H1 (cell line): ENCODE measurements around the gene SMU1. TPM values are rescaled to one million over a fixed set of nuclear protein-coding genes. Genes with fewer than 3 reads are reported as not detected.

Experiments used
- CTCF ChIA-PET: fragments of 300-600 bp; sonication (Branson Sonifier 250); formaldehyde crosslinking; loops from one replicate; lab custom pipeline; 2021; ENCODE audit not compliant: partially characterized antibody; lab: Charles Lee
- POLR2A ChIA-PET: fragments of 300-600 bp; sonication (Branson Sonifier 250); formaldehyde crosslinking; loops from one replicate; lab custom pipeline; 2021; ENCODE audit warnings: inconsistent platforms; ENCODE audit not compliant: partially characterized antibody; lab: Charles Lee
- DNase-seq, 2 experiments: peaks; one replicate each; pipeline versions ENCODE4 v3.0.0 to v3.0.0-alpha.2; 2010 to 2022; ENCODE audit warnings: low spot score in 2 of 2, low read depth in 1 of 2, mixed read lengths in 1 of 2
- FAIRE-seq: peaks from 2 replicates; lab custom pipeline; 2011; peaks lifted over from hg19 to GRCh38; lab: Jason Lieb, UNC
- H2AFZ ChIP-seq: 2 replicates; pipeline ENCODE4 v1.8.1; 2012; ENCODE audit warnings: low read length, inconsistent platforms
- H2AK5ac ChIP-seq: 2 replicates; pipeline ENCODE4 v1.6.1; 2013; ENCODE audit warnings: low read depth, low read length
- H2BK120ac ChIP-seq: replicated peaks from 2 replicates; pipeline ENCODE3; 2013; ENCODE audit warnings: low read depth, low read length, inconsistent platforms
- H2BK12ac ChIP-seq: 2 replicates; pipeline ENCODE4 v1.6.1; 2013; ENCODE audit warnings: low read depth, low read length
- H2BK15ac ChIP-seq: 2 replicates; pipeline ENCODE4 v1.6.1; 2013; ENCODE audit warnings: low read length
- H2BK20ac ChIP-seq: 2 replicates; pipeline ENCODE4 v1.6.1; 2013; ENCODE audit warnings: low read length
- H2BK5ac ChIP-seq: 2 replicates; pipeline ENCODE4 v1.6.1; 2013; ENCODE audit warnings: low read depth, low read length
- H3K14ac ChIP-seq: 2 replicates; pipeline ENCODE4 v1.6.1; 2013; ENCODE audit warnings: inconsistent platforms; ENCODE audit not compliant: insufficient read length
- H3K18ac ChIP-seq: 2 replicates; pipeline ENCODE4 v1.6.1; 2013; ENCODE audit warnings: low read length; ENCODE audit errors: extremely low read depth
- H3K23ac ChIP-seq: 2 replicates; pipeline ENCODE4 v1.6.1; 2013; ENCODE audit warnings: inconsistent platforms; ENCODE audit not compliant: insufficient read length
- H3K23me2 ChIP-seq: 2 replicates; pipeline ENCODE4 v1.6.1; 2013; ENCODE audit warnings: low read depth, low read length
- H3K27ac ChIP-seq: 2 replicates; pipeline ENCODE4 v1.6.1; 2011; ENCODE audit warnings: low read depth, low read length, inconsistent platforms
- H3K27me3 ChIP-seq, 4 experiments: replicated peaks in 1 of 4; 1 replicate in 1 of 4; 2 replicates in 3 of 4; pipeline versions ENCODE4 v1.6.1 to v1.8.1; 2011 to 2013; ENCODE audit warnings: low read length in 3 of 4, mild to moderate bottlenecking in 3 of 4, inconsistent platforms in 2 of 4, mixed read lengths in 2 of 4, moderate library complexity in 1 of 4; ENCODE audit not compliant: control insufficient read depth in 3 of 4, insufficient read depth in 3 of 4; ENCODE audit errors: extremely low read depth in 1 of 4
- H3K36me3 ChIP-seq, 4 experiments: 2 replicates each; pipeline versions ENCODE4 v1.6.1 to v1.8.1; 2011 to 2013; ENCODE audit warnings: mild to moderate bottlenecking in 4 of 4, low read length in 3 of 4, moderate library complexity in 2 of 4, control low read depth in 1 of 4, inconsistent platforms in 1 of 4; ENCODE audit not compliant: insufficient read depth in 4 of 4, control insufficient read depth in 2 of 4
- H3K4ac ChIP-seq: replicated peaks from 2 replicates; pipeline ENCODE3; 2013; ENCODE audit warnings: low read length, low read depth, mixed read lengths, inconsistent platforms; ENCODE audit not compliant: insufficient read length
- H3K4me1 ChIP-seq, 4 experiments: replicated peaks in 1 of 4; 1 replicate in 1 of 4; 2 replicates in 3 of 4; pipeline versions ENCODE4 v1.6.1 to v1.8.1; 2011 to 2013; ENCODE audit warnings: low read length in 3 of 4, inconsistent platforms in 2 of 4, mixed read lengths in 1 of 4; ENCODE audit not compliant: insufficient read depth in 4 of 4, control insufficient read depth in 3 of 4
- H3K4me2 ChIP-seq, 2 experiments: 2 replicates each; pipeline versions ENCODE4 v1.6.1 to v1.8.1; 2011 to 2013; ENCODE audit warnings: low read depth in 2 of 2, low read length in 2 of 2, control low read depth in 1 of 2, inconsistent platforms in 1 of 2, mild to moderate bottlenecking in 1 of 2; ENCODE audit not compliant: insufficient read depth in 1 of 2
- H3K4me3 ChIP-seq, 4 experiments: fragments of 200-600, 300-600 bp in 1 of 4; sonication (generic), shearing (Covaris generic), sonication (Bioruptor Twin) in 1 of 4; 2 replicates each; pipeline versions ENCODE4 v1.5.1 to v1.8.1; 2011 to 2016; ENCODE audit warnings: low read length in 4 of 4, low read depth in 3 of 4, control low read depth in 2 of 4, inconsistent platforms in 2 of 4, mild to moderate bottlenecking in 2 of 4, mixed read lengths in 1 of 4, moderate library complexity in 1 of 4; ENCODE audit not compliant: insufficient read depth in 2 of 4; ENCODE audit errors: extremely low read depth in 1 of 4
- H3K56ac ChIP-seq: replicated peaks from 2 replicates; pipeline ENCODE3; 2013; ENCODE audit warnings: low read depth, mild to moderate bottlenecking, mixed read lengths, low read length, inconsistent platforms; ENCODE audit not compliant: insufficient read length
- H3K79me1 ChIP-seq: 2 replicates; pipeline ENCODE4 v1.6.1; 2013; ENCODE audit warnings: low read depth, low read length, control low read depth
- H3K79me2 ChIP-seq, 2 experiments: 2 replicates each; pipeline versions ENCODE4 v1.6.1 to v1.8.1; 2012 to 2013; ENCODE audit warnings: low read length in 2 of 2, mild to moderate bottlenecking in 2 of 2, inconsistent platforms in 1 of 2; ENCODE audit not compliant: insufficient read depth in 2 of 2, control insufficient read depth in 1 of 2
- H3K9ac ChIP-seq, 4 experiments: replicated peaks in 1 of 4; 1 replicate in 1 of 4; 2 replicates in 3 of 4; pipeline versions ENCODE4 v1.6.1 to v1.8.1; 2011 to 2013; ENCODE audit warnings: low read depth in 3 of 4, low read length in 3 of 4, control low read depth in 2 of 4, mild to moderate bottlenecking in 2 of 4, moderate library complexity in 2 of 4, inconsistent platforms in 1 of 4; ENCODE audit errors: extremely low read depth in 1 of 4
- H3K9me3 ChIP-seq, 2 experiments: 2 replicates each; pipeline versions ENCODE4 v1.6.1 to v1.8.1; 2012 to 2013; ENCODE audit warnings: mild to moderate bottlenecking in 2 of 2, moderate library complexity in 2 of 2, control low read depth in 1 of 2, inconsistent platforms in 1 of 2, low read depth in 1 of 2, low read length in 1 of 2, mixed read lengths in 1 of 2; ENCODE audit not compliant: insufficient read depth in 2 of 2
- H4K20me1 ChIP-seq, 2 experiments: replicated peaks in 1 of 2; 2 replicates each; pipeline versions ENCODE3 to v1.8.1; 2011 to 2013; ENCODE audit warnings: inconsistent platforms in 2 of 2, low read length in 2 of 2, mild to moderate bottlenecking in 1 of 2; ENCODE audit not compliant: insufficient read depth in 2 of 2, control insufficient read depth in 1 of 2
- H4K5ac ChIP-seq: 2 replicates; pipeline ENCODE4 v1.6.1; 2013; ENCODE audit warnings: low read length, low read depth, mixed read lengths, inconsistent platforms; ENCODE audit not compliant: insufficient read length
- H4K8ac ChIP-seq: 2 replicates; pipeline ENCODE4 v1.8.0; 2013; ENCODE audit warnings: mild to moderate bottlenecking, moderate library complexity, low read length, inconsistent platforms; ENCODE audit not compliant: insufficient read depth; ENCODE audit errors: extremely low read depth
- H4K91ac ChIP-seq: replicated peaks from 2 replicates; pipeline ENCODE3; 2013; ENCODE audit warnings: low read length, mixed read lengths, inconsistent platforms; ENCODE audit not compliant: insufficient read length
- ASH2L ChIP-seq: fragments of 200-600, 300-600 bp; sonication (generic); IDR thresholded peaks from one replicate; pipeline ENCODE4 v1.7.1; 2017; ENCODE audit warnings: low read length
- CBX5 ChIP-seq: fragments of 300-800, 300-1000 bp; sonication (generic); IDR thresholded peaks from 2 replicates; pipeline ENCODE4 v1.7.1; 2016; ENCODE audit warnings: antibody characterized with exemption, low read length, low read depth
- CTCF ChIP-seq, 3 experiments: IDR thresholded peaks; 1 replicate in 2 of 3; 2 replicates in 1 of 3; pipeline versions ENCODE4 v1.5.1 to v1.6.1; 2011; ENCODE audit warnings: low read length in 3 of 3, mild to moderate bottlenecking in 3 of 3, inconsistent platforms in 2 of 3, low read depth in 1 of 3, moderate library complexity in 1 of 3; ENCODE audit not compliant: insufficient read depth in 1 of 3; ENCODE audit errors: control extremely low read depth in 1 of 3
- EZH2 ChIP-seq: fragments of 200-600 bp; sonication (generic); IDR thresholded peaks from 2 replicates; pipeline ENCODE4 v1.7.1; 2012; ENCODE audit warnings: low read depth, mild to moderate bottlenecking, moderate library complexity, low read length, inconsistent platforms; ENCODE audit not compliant: severe bottlenecking
- FOSL1 ChIP-seq: IDR thresholded peaks from 2 replicates; pipeline ENCODE4 v1.6.1; 2011; ENCODE audit warnings: mild to moderate bottlenecking, low read depth, low read length, moderate library complexity; ENCODE audit not compliant: insufficient read depth
- HDAC6 ChIP-seq: IDR thresholded peaks from one replicate; pipeline ENCODE4 v1.7.1; 2012; ENCODE audit warnings: low read depth, mild to moderate bottlenecking, inconsistent platforms, low read length, moderate library complexity
- KDM4A ChIP-seq: IDR thresholded peaks from one replicate; pipeline ENCODE4 v1.7.1; 2012; ENCODE audit warnings: low read depth, mild to moderate bottlenecking, moderate library complexity, low read length, inconsistent platforms; ENCODE audit not compliant: severe bottlenecking
- RAD21 ChIP-seq, 2 experiments: IDR thresholded peaks in 1 of 2; conservative IDR thresholded peaks in 1 of 2; 2 replicates each; pipeline ENCODE4 v1.6.1; 2011; ENCODE audit warnings: low read depth in 2 of 2, low read length in 2 of 2, improper control_type of control experiment in 1 of 2, inconsistent platforms in 1 of 2, mild to moderate bottlenecking in 1 of 2, moderate library complexity in 1 of 2
- SIX5 ChIP-seq: IDR thresholded peaks from 2 replicates; pipeline ENCODE4 v1.6.1; 2011; ENCODE audit warnings: mild to moderate bottlenecking, low read depth, low read length
- YY1 ChIP-seq: IDR thresholded peaks from 2 replicates; pipeline ENCODE4 v1.6.1; 2011; ENCODE audit warnings: low read depth, mild to moderate bottlenecking, low read length
- WGBS, 2 experiments: shearing (Covaris generic) in 1 of 2; methylation state at CpG; one replicate each; pipeline versions ENCODE4 v1.1.6 to v1.1.7; 2013 to 2015; ENCODE audit warnings: low lambda C conversion rate in 2 of 2, mixed read lengths in 2 of 2, inconsistent platforms in 1 of 2, low coverage in 1 of 2, missing lambda C conversion rate in 1 of 2; ENCODE audit not compliant: insufficient replicate concordance in 2 of 2, insufficient coverage in 1 of 2, insufficient read length in 1 of 2; ENCODE audit errors: extremely low coverage in 1 of 2, missing lambda C conversion rate in 1 of 2; 5-methylcytosine and 5-hydroxymethylcytosine counted together
- polyA plus RNA-seq, 7 experiments: library from polyadenylated mRNA; depleted of rRNA in 3 of 7; stranded (reverse) in 5 of 7; unstranded in 2 of 7; fragments of >200 nt in 5 of 7; fragments of 200-250 nt in 2 of 7; gene quantifications; 1 replicate in 5 of 7; 2 replicates in 1 of 7; 4 replicates in 1 of 7; pipeline versions ENCODE4 v1.2.1 to v1.2.3, GENCODE V29; 2011 to 2013; ENCODE audit warnings: missing spikeins in 2 of 7, mixed read lengths in 2 of 7
- total RNA-seq: library from RNA; stranded (reverse); fragmentation: NEBNext Ultra II Directional; extraction: Animal tissue kit (Norgen Biotek cat#: 25700); gene quantifications from 2 replicates; pipeline ENCODE4 v1.2.1, GENCODE V29; 2021

SMU1 gene
- total and polyA plus RNA-seq, 2 of the 8 experiments (the other 6 are each of a cell fraction or from before 2014, with no cell fraction given) = 8.4 to 26.0 TPM

- H4K91ac ChIP-seq = no peak overlapping the region
- peaks cover 32 to 91% of the 10 kb centered on the region in 2 experiments for H3K79me2 ChIP-seq
- no peaks in the 10 kb centered on the region for H3K9me3 ChIP-seq
- no peak overlapping the region for H2BK5ac ChIP-seq
- no peak overlapping the region for H4K8ac ChIP-seq
- no peak overlapping the region for H2BK120ac ChIP-seq
- no peak overlapping the region for H2AFZ ChIP-seq
- no peak overlapping the region for H2AK5ac ChIP-seq
- peaks cover 4% of the 10 kb centered on the region; the same call in 1 of the 2 replicates for H3K23me2 ChIP-seq
- FAIRE-seq = no peak
- no peak for DNase-seq
- no peak overlapping the region for H4K5ac ChIP-seq
- no peak overlapping the region for H2BK12ac ChIP-seq
- no peak overlapping the region for H3K23ac ChIP-seq
- H3K14ac ChIP-seq = no peak overlapping the region
- no peak overlapping the region for H2BK20ac ChIP-seq
- peak overlapping the region; percentile 4 for H3K4ac ChIP-seq
- 91% methylated on average over 4 of the region's 4 CpGs; no CpG with 5 or more reads in 1 of the 2 experiments for WGBS, 2 experiments
- H3K4me1 ChIP-seq = peaks cover 0 to 13% (median 6%) of the 10 kb centered on the region in 4 experiments; a peak in 4 of 7 replicates
- CTCF ChIA-PET = interaction anchor here (0.9 to 1.1 kb wide), 2 partner anchors 202 to 1597 kb away, joined by 3 read pairs; no protein-coding TSS in a partner anchor
- no peak overlapping the region for H3K27ac ChIP-seq
- no peaks in the 10 kb centered on the region for H3K27me3 ChIP-seq
- peak overlapping the region; percentile 95 to 99 (median 98); a peak in 6 of 8 replicates for H3K4me3 ChIP-seq
- peak overlapping the region; percentile 94 to 99 for H3K4me2 ChIP-seq
- H2BK15ac ChIP-seq = no peak overlapping the region
- peaks cover 4 to 19% of the 10 kb centered on the region in 2 experiments for H4K20me1 ChIP-seq
- peaks cover 9 to 31% (median 16%) of the 10 kb centered on the region in 4 experiments; a peak in 7 of 8 replicates for H3K36me3 ChIP-seq
- H3K9ac ChIP-seq = peak overlapping the region; percentile 78 to 97 (median 94); a peak in 4 of 7 replicates
- no peak overlapping the region for H3K56ac ChIP-seq
- POLR2A ChIA-PET = interaction anchor here (0.6 to 4.7 kb wide), 8 partner anchors 9 to 444 kb away, joined by 3 to 160 read pairs (median 13); partner anchors contain the start of genes APTX, B4GALT1 and NFX1
- H3K79me1 ChIP-seq = peaks cover 6% of the 10 kb centered on the region; the same call in 1 of the 2 replicates
- H3K18ac ChIP-seq = no peak overlapping the region
- no peak for TF ChIP-seq CBX5
- TF ChIP-seq EZH2 = no peak
- no peak for TF ChIP-seq FOSL1
- TF ChIP-seq KDM4A = no peak
- no peak for TF ChIP-seq HDAC6
- no peak for TF ChIP-seq YY1
- no peak for TF ChIP-seq SIX5
- TF ChIP-seq CTCF (IDR thresholded peaks at IDR 0.05; ENCODE audit: control extremely low read depth in 1 of 3, insufficient read depth in 1 of 3, low read depth in 1 of 3, low read length in 3 of 3) = no peak
- no peak for TF ChIP-seq RAD21 (IDR thresholded peaks at IDR 0.05 in 1 of 2, conservative IDR thresholded peaks at IDR 0.05 in 1 of 2; ENCODE audit: low read depth in 2 of 2, low read length in 2 of 2)
- TF ChIP-seq ASH2L = no peak
These were observed 52.8 kb downstream of the SMU1 start for GRCh38 chr9:33023661-33024060.
